ENCODE results near the gene KDM1B. TPM values are rescaled to one million over a fixed set of nuclear protein-coding genes. Genes with fewer than 3 reads are reported as not detected.
"Not testable (repeated sequence)": the region's sequence is repeated elsewhere in the genome, so short reads cannot be mapped to it uniquely, and the experiment has no call there.

KDM1B gene
- total RNA-seq, 1 donor from 2014 or later = 13.5 TPM

GRCh38 chr6:18186033-18186432 lies 30.8 kb downstream of the KDM1B start:
- DNase-seq (ENCODE audit: extremely low read depth, low read depth, low spot score) = no peak

GRCh38 chr6:18186540-18187250 lies 31.5 kb downstream of the KDM1B start:
- no peak for DNase-seq (ENCODE audit: extremely low read depth, low read depth, low spot score)

- DNase-seq (ENCODE audit: extremely low read depth, low read depth, low spot score) = no peak
Measured at GRCh38 chr6:18187701-18188100, 32.5 kb downstream of the KDM1B start.

GRCh38 chr6:18189196-18189595 lies 34.0 kb downstream of the KDM1B start:
- no peak for DNase-seq (ENCODE audit: extremely low read depth, low read depth, low spot score)

GRCh38 chr6:18192026-18192425 lies 36.8 kb downstream of the KDM1B start:
- DNase-seq (ENCODE audit: extremely low read depth, low read depth, low spot score) = no peak

GRCh38 chr6:18203786-18204185 lies 48.6 kb downstream of the KDM1B start:
- DNase-seq (ENCODE audit: extremely low read depth, low read depth, low spot score) = no peak

- DNase-seq (ENCODE audit: extremely low read depth, low read depth, low spot score) = no peak
Measured at GRCh38 chr6:18204691-18205090, 49.5 kb downstream of the KDM1B start.

GRCh38 chr6:18206591-18206990 lies 51.4 kb downstream of the KDM1B start:
- DNase-seq (ENCODE audit: extremely low read depth, low read depth, low spot score) = no peak

- DNase-seq (ENCODE audit: extremely low read depth, low read depth, low spot score) = no peak
Measured at GRCh38 chr6:18207438-18207837, 52.2 kb downstream of the KDM1B start.

GRCh38 chr6:18207949-18208348 lies 52.7 kb downstream of the KDM1B start:
- no peak for DNase-seq (ENCODE audit: extremely low read depth, low read depth, low spot score)

GRCh38 chr6:18208778-18209177 lies 53.6 kb downstream of the KDM1B start:
- DNase-seq (ENCODE audit: extremely low read depth, low read depth, low spot score) = not testable (repeated sequence)

GRCh38 chr6:18209539-18210197 lies 54.4 kb downstream of the KDM1B start:
- no peak for DNase-seq (ENCODE audit: extremely low read depth, low read depth, low spot score)

- no peak for DNase-seq (ENCODE audit: extremely low read depth, low read depth, low spot score)
Measured at GRCh38 chr6:18210707-18211106, 55.5 kb downstream of the KDM1B start.

- DNase-seq (ENCODE audit: extremely low read depth, low read depth, low spot score) = no peak
Measured at GRCh38 chr6:18211338-18211737, 56.1 kb downstream of the KDM1B start.

GRCh38 chr6:18212231-18212630 lies 57.0 kb downstream of the KDM1B start:
- no peak for DNase-seq (ENCODE audit: extremely low read depth, low read depth, low spot score)

GRCh38 chr6:18213439-18213838 lies 58.2 kb downstream of the KDM1B start:
- DNase-seq (ENCODE audit: extremely low read depth, low read depth, low spot score) = no peak

- no peak for DNase-seq (ENCODE audit: extremely low read depth, low read depth, low spot score)
Measured at GRCh38 chr6:18214003-18214402, 58.8 kb downstream of the KDM1B start.

- no peak for DNase-seq (ENCODE audit: extremely low read depth, low read depth, low spot score)
Measured at GRCh38 chr6:18215436-18215835, 60.2 kb downstream of the KDM1B start.

- no peak for DNase-seq (ENCODE audit: extremely low read depth, low read depth, low spot score)
Measured at GRCh38 chr6:18216411-18216810, 61.2 kb downstream of the KDM1B start.

- DNase-seq (ENCODE audit: extremely low read depth, low read depth, low spot score) = no peak
Measured at GRCh38 chr6:18218233-18218632, 63.0 kb downstream of the KDM1B start.

- DNase-seq (ENCODE audit: extremely low read depth, low read depth, low spot score) = no peak
Measured at GRCh38 chr6:18219591-18219990, 64.4 kb downstream of the KDM1B start.

- no peak for DNase-seq (ENCODE audit: extremely low read depth, low read depth, low spot score)
Measured at GRCh38 chr6:18221288-18221615, 66.0 kb downstream of the KDM1B start.
